ENCODE measurements around the gene MUC22.

GRCh38 chr6:30979690-30980089 lies 30.6 kb upstream of the MUC22 start:
- no peak for TF ChIP-seq HDGF (IDR thresholded peaks at IDR 0.05; ENCODE audit: borderline replicate concordance)
- no peak for TF ChIP-seq SP1 (IDR thresholded peaks at IDR 0.05)
- no peak for TF ChIP-seq BHLHE40 (IDR thresholded peaks at IDR 0.05; ENCODE audit: borderline replicate concordance)
- TF ChIP-seq NFRKB (IDR thresholded peaks at IDR 0.05) = no peak
- TF ChIP-seq ELF4 (IDR thresholded peaks at IDR 0.05) = no peak
- no peak for TF ChIP-seq SUZ12 (IDR thresholded peaks at IDR 0.05)
- no peak for TF ChIP-seq FOXM1 (IDR thresholded peaks at IDR 0.05; ENCODE audit: borderline replicate concordance)
- no peak for TF ChIP-seq LEF1 (IDR thresholded peaks at IDR 0.05; ENCODE audit: borderline replicate concordance)
- TF ChIP-seq FOXK2 (IDR thresholded peaks at IDR 0.05) = no peak
- TF ChIP-seq FOXA1 (IDR thresholded peaks at IDR 0.05) = no peak
- no peak for TF ChIP-seq TARDBP (IDR thresholded peaks at IDR 0.05)
- no peak for TF ChIP-seq ZNF384 (IDR thresholded peaks at IDR 0.05)
- no peak for TF ChIP-seq ARNT (IDR thresholded peaks at IDR 0.05)

All from HEK293T (cell line).